K562 (cell line): ENCODE results near the gene TP53RK. TPM values are rescaled to one million over a fixed set of nuclear protein-coding genes. Genes with fewer than 3 reads are reported as not detected.

Experiments
- BHLHE40 ChIP-seq: IDR thresholded peaks from 2 replicates; pipeline ENCODE4 v1.6.1; 2011; ENCODE audit warnings: low read length, improper control_type of control experiment
- BMI1 ChIP-seq: fragments of 150-350 bp; IDR thresholded peaks from 2 replicates; pipeline ENCODE4 v1.6.1; 2014; ENCODE audit warnings: low read length
- CSDE1 ChIP-seq, 2 experiments: fragments of 450-650 bp; IDR thresholded peaks; 2 replicates each; pipeline ENCODE4 v1.6.1; 2016; ENCODE audit warnings: mild to moderate bottlenecking in 1 of 2
- HMBOX1 ChIP-seq: sonication (generic); IDR thresholded peaks from 2 replicates; pipeline ENCODE4 v1.6.1; 2016
- MECOM ChIP-seq: fragments of 250-450 bp; sonication (Bioruptor Pico); IDR thresholded peaks from 2 replicates; pipeline ENCODE4 v1.8.0; 2022; ENCODE audit warnings: inconsistent platforms
- MLLT1 ChIP-seq, 2 experiments: fragments of 450-650 bp; IDR thresholded peaks; 2 replicates each; pipeline ENCODE4 v1.6.1; 2016
- MLX ChIP-seq, 2 experiments: fragments of 450-650 bp in 1 of 2; sonication (generic) in 1 of 2; formaldehyde crosslinking; conservative IDR thresholded peaks; 2 replicates each; pipeline versions ENCODE4 v1.4.0 to v1.8.1; 2020 to 2022; ENCODE audit warnings: mild to moderate bottlenecking in 1 of 2, missing genetic modification reagents in 1 of 2
- NCOA2 ChIP-seq, 2 experiments: fragments of 450-650 bp; IDR thresholded peaks; 2 replicates each; pipeline ENCODE4 v1.6.1; 2018; ENCODE audit warnings: mild to moderate bottlenecking in 2 of 2, moderate library complexity in 1 of 2; ENCODE audit not compliant: partially characterized antibody in 2 of 2
- OTX1 ChIP-seq: fragments of 450-650 bp; formaldehyde crosslinking; IDR thresholded peaks from 2 replicates; pipeline ENCODE4 v1.4.0; 2022; ENCODE audit warnings: mild to moderate bottlenecking
- PCBP1 ChIP-seq: fragments of 200-400 bp; formaldehyde crosslinking; IDR thresholded peaks from 2 replicates; pipeline ENCODE4 v1.6.1; 2018; ENCODE audit warnings: mild to moderate bottlenecking, low read depth, low read length; ENCODE audit not compliant: poor library complexity, severe bottlenecking
- PHTF2 ChIP-seq: fragments of 250-450 bp; sonication (Bioruptor Pico); IDR thresholded peaks from 2 replicates; pipeline ENCODE4 v1.5.0; 2021; ENCODE audit warnings: mild to moderate bottlenecking
- RBM14 ChIP-seq: fragments of 200-400 bp; formaldehyde crosslinking; IDR thresholded peaks from 2 replicates; pipeline ENCODE4 v1.6.1; 2018; ENCODE audit warnings: low read depth, mild to moderate bottlenecking, low read length, moderate library complexity, borderline replicate concordance; ENCODE audit not compliant: insufficient read depth
- RFX1 ChIP-seq: fragments of 450-650 bp; IDR thresholded peaks from 2 replicates; pipeline ENCODE4 v1.6.1; 2016; ENCODE audit warnings: mild to moderate bottlenecking, moderate library complexity
- SMAD3 ChIP-seq: fragments of 450-650 bp; formaldehyde crosslinking; conservative IDR thresholded peaks from 2 replicates; pipeline ENCODE4 v1.4.0; 2020; ENCODE audit warnings: mild to moderate bottlenecking
- TCFL5 ChIP-seq: fragments of 250-450 bp; sonication (Bioruptor Pico); conservative IDR thresholded peaks from 2 replicates; pipeline ENCODE4 v1.6.1; 2021; ENCODE audit warnings: mild to moderate bottlenecking, moderate library complexity, matching md5 sums
- TFE3 ChIP-seq: fragments of 450-650 bp; formaldehyde crosslinking; IDR thresholded peaks from 2 replicates; pipeline ENCODE4 v1.4.0; 2020; ENCODE audit warnings: mild to moderate bottlenecking, mixed read lengths
- USF2 ChIP-seq: sonication (generic); formaldehyde crosslinking; IDR thresholded peaks from 2 replicates; pipeline ENCODE4 v1.5.0; 2020; ENCODE audit warnings: missing genetic modification reagents
- ZNF512 ChIP-seq: IDR thresholded peaks from 2 replicates; pipeline ENCODE4 v1.6.1; 2016; ENCODE audit warnings: missing genetic modification characterization, missing compliant biosample characterization
- ZNF740 ChIP-seq, 3 experiments: fragments of 200-800 bp in 1 of 3; sonication (Bioruptor generic) in 1 of 3; sonication (generic) in 1 of 3; formaldehyde crosslinking in 1 of 3; IDR thresholded peaks; 2 replicates each; pipeline versions ENCODE4 v1.6.1 to v1.8.0; 2016 to 2022; ENCODE audit warnings: mild to moderate bottlenecking in 2 of 3, missing compliant biosample characterization in 2 of 3, missing genetic modification characterization in 2 of 3, missing genetic modification reagents in 1 of 3
- ZNF79 ChIP-seq: fragments of 250-450 bp; sonication (Bioruptor Pico); IDR thresholded peaks from 2 replicates; pipeline ENCODE4 v1.4.0; 2020; ENCODE audit warnings: low read depth, mild to moderate bottlenecking, moderate library complexity
- ZNF830 ChIP-seq: fragments of 250-450 bp; sonication (Bioruptor Pico); IDR thresholded peaks from 2 replicates; pipeline ENCODE4 v1.5.0; 2021; ENCODE audit warnings: mild to moderate bottlenecking
- polyA plus RNA-seq, 8 experiments: library from polyadenylated mRNA; depleted of rRNA in 4 of 8; stranded (reverse) in 5 of 8; unstranded in 3 of 8; fragments of >200 nt; fragmentation: Nextera tagmentation in 2 of 8; fragmentation: Illumina TruSeq in 1 of 8; extraction: Ambion mirVana in 2 of 8; extraction: Trizol in 1 of 8; gene quantifications; 2 replicates each; pipeline versions ENCODE4 v1.2.1 to v1.2.3, GENCODE V29; 2011 to 2014; ENCODE audit warnings: inconsistent platforms in 1 of 8, missing spikeins in 1 of 8
- total RNA-seq, 7 experiments: library from RNA; depleted of rRNA in 6 of 7; stranded (reverse); fragments of >200 nt in 6 of 7; fragmentation: Illumina TruSeq in 2 of 7; extraction: Trizol in 2 of 7; gene quantifications; 2 replicates each; pipeline versions ENCODE4 v1.2.1 to v1.2.3, GENCODE V29; 2011 to 2021; ENCODE audit warnings: low replicate concordance in 1 of 7

Gene TP53RK
- total and polyA plus RNA-seq, 9 of the 15 experiments (the other 6 are each of a cell fraction or from before 2014, with no cell fraction given): 2.9 to 43.5 (median 17.2) TPM

GRCh38 chr20:46722450-46722849 is 33.2 kb upstream of the TP53RK start (continued):
- TF ChIP-seq USF2 (CRISPR knock-in tag): no peak
- TF ChIP-seq HMBOX1: no peak
- no peak for TF ChIP-seq MLX (CRISPR knock-in tag; conservative IDR thresholded peaks at IDR 0.05)
- no peak for TF ChIP-seq OTX1 (CRISPR knock-in tag)
- TF ChIP-seq BMI1: no peak
- TF ChIP-seq PCBP1: no peak
- TF ChIP-seq PHTF2 (CRISPR knock-in tag): no peak
- TF ChIP-seq MLLT1 (IDR thresholded peaks at IDR 0.05): no peak
- no peak for TF ChIP-seq TFE3
- TF ChIP-seq CSDE1 (IDR thresholded peaks at IDR 0.05): no peak
- TF ChIP-seq RFX1: no peak
- TF ChIP-seq NCOA2 (IDR thresholded peaks at IDR 0.05; ENCODE audit: partially characterized antibody in 2 of 2): no peak
- peak; percentile 85 for TF ChIP-seq SMAD3 (CRISPR knock-in tag)
- no peak for TF ChIP-seq ZNF830 (CRISPR knock-in tag)
- no peak for TF ChIP-seq RBM14
- TF ChIP-seq ZNF740 (CRISPR knock-in tag; IDR thresholded peaks at IDR 0.05): no peak
- TF ChIP-seq ZNF740 (tag; IDR thresholded peaks at IDR 0.05): peak in 1 of 2 experiments; percentile 60; a peak in 1 of 4 replicates
- no peak for TF ChIP-seq ZNF512 (tag)
- peak; percentile 80 for TF ChIP-seq ZNF79 (CRISPR knock-in tag)
- no peak for TF ChIP-seq TCFL5 (CRISPR knock-in tag)
- no peak for TF ChIP-seq MECOM
- no peak for TF ChIP-seq BHLHE40
